NCI-H774 (cell line): ENCODE data around the gene CDKN2AIPNL.
"Not testable (repeated sequence)": the region's sequence is repeated elsewhere in the genome, so short reads cannot be mapped to it uniquely, and the experiment has no call there.

Experiments
- DNase-seq: peaks from one replicate; lab custom pipeline; 2025; lab: John Stamatoyannopoulos, UW

CDKN2AIPNL gene

DNA sequence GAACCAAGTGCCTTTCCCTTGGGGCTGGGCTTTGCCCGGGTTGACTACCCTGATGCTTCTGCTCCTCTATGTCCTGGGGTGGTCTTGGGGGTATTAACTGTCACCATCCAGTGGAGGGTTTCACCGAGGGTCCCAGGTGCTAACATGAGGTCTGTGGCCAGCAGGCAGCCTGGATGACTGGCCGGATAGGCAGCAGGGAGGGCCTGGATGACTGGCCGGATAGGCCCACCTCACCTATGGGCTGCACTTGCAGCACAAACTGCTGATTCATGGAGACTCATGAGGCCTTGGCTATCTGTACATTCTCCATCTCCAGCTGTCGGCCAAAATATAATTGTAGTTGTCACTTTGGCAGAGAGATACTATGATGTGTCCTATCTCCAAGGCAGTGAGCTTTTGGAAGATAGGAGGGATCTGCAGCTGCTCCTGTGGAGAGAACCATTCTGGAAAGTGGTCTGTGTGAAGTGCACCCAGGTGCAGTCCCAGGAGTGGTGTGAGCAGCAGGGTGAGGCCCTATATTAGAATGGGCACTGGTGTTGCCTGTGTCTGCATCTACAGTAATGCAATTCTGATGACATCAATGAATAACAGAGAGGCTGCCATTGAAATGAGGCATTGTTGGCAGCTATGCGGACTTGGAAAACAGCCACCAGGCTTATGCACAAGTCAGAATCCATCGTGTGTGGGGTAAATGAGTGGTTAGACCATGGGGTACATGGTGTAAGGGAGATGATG lies 26.3 kb upstream of the CDKN2AIPNL start:
- no peak for DNase-seq

DNA sequence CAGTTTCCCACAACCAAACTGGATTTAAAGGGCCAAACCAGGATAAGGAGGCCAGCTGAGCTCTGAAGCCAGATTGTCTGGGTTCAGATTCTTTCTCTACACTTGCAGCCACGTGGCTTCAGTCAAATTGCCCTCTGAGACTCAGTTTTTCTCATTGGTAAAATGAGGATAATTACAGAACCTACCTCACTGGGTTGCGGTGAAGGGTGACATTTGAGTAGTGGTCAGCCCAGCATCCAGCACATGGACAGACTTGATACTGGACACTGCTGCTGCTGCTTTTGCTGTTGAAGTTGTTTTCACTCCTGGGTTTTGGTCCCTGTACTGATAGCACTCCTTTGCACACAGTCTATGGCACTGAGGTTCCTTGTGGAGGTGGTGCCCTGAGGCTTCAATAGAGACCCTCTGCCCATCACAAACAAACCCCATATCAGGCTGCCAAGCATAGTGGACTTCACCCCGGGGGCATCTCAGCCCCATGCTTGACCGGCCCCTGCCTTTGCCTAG lies 25.7 kb upstream of the CDKN2AIPNL start:
- DNase-seq, result no peak

DNA sequence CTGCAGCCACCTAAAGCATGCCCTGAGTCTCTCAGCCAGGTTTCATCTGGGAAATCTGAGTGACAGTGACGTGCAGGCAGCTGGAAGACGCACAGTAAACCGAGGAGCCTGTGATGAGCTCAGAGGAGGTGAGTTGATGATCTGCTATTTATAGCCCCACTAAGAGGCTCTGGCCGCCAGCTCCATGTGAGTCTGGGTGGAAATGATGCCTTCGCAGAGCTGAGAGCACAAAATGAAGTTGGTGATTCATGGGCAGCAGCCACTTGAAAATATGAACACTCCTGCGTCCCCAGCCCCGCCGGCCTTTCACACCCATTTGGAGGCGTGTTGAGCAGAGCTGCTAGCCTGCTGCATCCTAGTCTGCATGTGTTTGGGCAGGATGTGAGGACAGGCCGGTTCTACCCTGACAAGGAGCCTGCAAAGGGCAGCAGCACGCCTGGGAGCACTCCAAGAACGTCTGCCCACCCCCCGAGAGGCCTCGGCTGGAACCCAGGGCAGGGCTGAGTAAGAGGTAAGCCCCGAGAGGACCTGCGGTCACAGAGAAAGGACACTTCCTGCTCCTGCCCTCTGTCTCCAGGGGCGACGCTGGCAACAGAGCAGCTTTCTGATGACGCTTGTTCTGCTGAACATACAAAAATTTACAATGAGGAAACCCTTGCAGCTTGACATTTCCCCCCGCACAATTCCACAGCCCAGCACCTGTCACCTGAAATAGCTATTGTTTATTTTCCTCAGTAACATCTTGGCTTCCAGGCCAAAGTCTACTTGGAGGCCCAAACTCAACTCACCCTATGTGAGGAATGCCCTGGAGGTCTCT lies 25.1 kb upstream of the CDKN2AIPNL start:
- DNase-seq, result peak; percentile 67

DNA sequence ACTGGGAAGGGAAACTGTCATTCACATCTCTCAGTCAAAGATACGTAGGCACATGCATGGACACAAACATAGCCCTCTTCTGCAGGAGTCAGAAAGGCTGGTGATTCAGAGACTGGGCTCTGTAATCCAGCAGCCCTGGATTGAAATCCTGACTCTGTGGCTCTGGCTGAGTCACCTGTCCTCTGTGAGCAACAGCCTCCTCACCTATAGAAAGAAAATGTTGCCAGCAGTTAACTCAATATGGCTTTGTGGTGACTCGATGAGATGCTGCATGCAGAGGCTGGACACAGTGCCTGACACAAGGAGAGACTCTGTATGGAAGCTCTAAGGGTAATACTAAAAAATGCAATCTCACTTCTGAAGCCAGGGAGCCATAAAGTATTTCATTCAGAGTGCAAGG lies 23.9 kb upstream of the CDKN2AIPNL start:
- no peak for DNase-seq

DNA sequence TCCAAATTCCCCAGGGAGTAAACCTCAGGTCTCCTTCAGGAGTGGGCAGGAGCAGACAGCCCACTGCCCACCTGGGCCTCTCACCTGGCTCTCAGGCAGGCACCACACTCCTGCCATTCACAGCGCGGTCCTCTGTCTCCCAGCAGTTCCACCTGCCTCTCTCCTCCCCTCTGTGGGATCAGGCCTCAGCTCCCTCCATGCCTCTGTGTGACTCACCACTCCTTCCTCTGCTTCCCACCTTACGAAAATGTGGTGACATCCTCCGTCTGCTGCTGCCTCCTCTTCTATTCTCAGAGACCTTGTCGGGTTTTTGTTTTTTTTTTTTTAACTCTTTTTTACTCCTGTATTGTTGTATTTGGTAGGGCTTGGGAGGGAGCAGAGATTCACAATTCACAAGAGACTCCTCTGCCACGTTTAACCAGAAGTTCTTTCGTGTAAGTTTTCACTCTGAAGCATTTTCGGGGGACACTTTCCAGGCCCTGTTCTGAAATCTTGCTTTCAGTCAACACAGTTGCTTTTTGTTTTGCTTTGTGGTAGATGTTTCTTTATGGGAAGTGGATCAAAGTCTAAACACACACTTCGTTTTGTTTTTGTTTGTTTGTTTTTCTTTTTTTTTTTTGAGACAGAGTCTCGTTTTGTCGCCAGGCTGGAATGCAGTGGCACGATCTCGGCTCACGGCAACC lies 21.1 kb upstream of the CDKN2AIPNL start:
- no peak for DNase-seq

DNA sequence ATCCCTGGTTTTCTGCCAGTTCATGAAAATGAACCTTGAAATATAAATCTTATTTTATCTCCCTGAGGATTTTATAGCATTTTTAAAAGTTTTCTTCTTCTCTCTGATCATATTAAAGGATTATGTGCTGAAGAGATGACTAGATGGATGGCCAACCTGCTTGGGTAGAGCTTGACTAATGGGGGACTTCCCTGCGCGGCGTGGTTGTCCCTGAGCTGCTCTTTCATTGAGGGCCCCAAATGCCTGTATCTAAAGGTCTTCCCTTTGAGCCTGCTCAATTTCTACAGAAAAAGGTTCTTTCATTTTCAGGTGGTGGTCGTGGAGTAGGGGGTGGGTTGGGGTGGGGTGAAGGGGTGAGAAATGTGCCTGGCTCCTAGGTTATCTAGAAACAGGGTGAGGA lies 20.5 kb upstream of the CDKN2AIPNL start:
- DNase-seq, result no peak

DNA sequence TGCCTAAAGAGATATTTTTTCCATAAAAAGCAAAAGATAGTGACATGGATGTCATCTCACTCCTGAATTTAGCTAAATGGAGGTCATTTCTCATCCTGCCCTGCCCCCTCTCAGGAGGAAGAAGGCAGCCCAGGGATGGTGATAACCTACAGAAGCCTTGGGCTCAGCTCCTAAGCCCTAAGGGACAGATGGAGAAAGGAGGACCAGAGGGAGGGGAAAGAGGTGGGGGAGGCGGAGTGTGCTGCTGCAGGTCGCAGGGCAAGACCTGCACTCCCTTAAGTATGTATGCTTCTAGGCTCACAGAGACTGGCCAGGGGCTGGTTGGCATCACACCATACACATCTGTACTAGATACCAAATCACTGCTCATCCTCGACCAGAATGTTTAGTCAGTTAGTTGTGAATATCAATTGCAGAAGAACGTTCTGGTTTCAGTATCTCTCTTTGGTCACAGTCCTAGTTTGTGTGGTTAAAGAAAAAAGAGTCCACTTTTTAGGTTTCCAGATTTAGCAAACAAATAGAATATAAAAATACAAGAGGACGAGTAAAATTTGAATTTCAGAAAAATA lies 18.4 kb upstream of the CDKN2AIPNL start:
- DNase-seq, result no peak

DNA sequence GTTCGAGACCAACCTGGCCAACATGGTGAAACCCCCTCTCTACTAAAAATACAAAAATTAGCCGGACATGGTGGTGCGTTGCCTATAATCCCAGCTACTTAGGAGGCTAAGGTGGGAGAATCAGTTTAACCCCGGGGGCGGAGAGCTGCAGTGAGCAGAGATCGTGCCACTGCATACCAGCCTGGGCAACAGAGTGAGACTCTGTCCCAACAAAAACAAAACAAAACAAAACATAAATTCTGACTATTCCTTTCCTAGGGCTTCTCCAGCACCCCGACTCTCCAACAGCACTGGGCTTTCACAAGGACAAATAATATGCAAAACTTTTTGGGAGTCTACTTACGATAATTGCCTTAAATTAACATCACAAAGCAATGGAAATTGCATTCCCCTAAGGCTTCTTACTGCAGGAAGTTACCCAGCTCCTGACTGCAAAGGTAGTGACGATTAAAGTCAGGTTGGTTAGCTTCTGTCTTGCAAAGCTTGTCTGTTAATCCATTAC lies 15.9 kb upstream of the CDKN2AIPNL start:
- no peak for DNase-seq

DNA sequence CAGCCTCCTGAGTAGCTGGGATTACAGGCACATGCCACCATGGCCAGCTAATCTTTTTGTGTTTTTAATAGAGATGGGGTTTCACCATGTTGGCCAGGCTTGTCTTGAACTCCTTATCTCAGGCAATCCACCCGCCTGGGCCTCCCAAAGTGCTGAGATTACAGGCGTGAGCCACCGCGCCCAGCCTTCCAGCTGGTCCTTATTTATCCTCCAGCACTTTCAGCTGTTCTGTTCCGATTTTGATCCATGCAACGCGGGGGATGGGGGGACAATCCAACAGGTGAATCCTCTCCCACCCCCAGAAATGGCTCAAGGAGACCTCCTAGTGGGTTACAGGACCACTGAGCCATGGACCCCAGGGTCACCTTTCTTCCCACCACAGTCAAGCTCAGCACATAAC lies 14.7 kb upstream of the CDKN2AIPNL start:
- no peak for DNase-seq

DNA sequence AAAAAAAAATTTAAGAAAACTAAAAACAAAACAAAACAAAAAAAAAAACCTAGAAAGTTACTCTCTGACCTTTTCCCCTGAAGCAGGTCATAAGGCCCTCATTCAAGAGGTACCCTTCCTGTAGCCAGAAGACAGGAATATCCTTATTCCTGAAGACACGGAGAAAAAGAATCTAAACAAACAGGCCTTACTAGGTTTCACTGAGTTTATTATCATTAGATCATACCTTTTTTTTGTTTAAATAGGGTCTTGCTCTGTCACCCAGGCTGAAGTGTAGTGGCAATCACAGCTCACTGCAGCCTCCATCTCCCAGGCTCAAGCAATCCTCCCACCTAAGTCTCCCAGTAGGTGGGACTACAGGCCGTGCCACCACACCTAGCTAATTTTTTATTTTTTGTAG lies 11.7 kb upstream of the CDKN2AIPNL start:
- no peak for DNase-seq

DNA sequence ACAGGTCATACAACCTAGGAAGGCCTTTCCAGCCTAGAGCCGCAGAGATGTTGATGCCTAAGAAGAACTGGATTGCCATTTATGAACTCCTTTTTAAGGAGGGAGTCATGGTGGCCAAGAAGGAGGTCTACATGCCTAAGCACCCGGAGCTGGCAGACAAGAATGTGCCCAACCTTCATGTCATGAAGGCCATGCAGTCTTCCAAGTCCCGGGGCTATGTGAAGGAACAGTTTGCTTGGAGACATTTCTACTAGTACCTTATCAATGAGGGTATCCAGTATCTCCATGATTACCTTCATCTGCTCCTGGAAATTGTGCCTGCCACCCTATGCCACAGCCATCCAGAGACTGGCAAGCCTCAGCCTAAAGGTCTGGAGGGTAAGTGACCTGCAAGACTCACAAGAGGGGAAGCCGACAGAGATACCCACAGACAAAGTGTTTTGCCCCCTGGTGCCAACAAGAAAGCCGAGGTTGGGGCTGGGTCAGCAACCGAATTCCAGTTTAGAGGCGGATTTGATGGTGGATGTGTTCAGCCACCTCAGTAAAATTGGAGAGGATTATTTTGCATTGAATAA lies 11.2 kb upstream of the CDKN2AIPNL start:
- DNase-seq, result no peak

DNA sequence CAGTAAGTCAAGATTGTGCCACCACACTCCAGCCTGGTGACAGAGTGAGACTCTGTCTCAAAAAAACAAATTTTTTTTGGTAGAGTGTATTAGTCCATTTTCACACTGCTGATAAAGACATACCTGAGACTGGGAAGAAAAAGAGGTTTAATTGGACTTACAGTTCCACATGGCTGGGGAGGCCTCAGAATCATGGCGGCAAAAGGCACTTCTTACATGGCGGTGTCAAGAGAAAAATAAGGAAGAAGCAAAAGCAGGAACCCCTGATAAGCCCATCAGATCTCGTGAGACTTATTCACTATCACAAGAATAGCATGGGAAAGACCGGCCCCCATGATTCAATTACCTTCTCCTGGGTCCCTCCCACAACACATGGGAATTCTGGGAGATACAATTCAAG lies 9.4 kb upstream of the CDKN2AIPNL start:
- not testable (repeated sequence) for DNase-seq

DNA sequence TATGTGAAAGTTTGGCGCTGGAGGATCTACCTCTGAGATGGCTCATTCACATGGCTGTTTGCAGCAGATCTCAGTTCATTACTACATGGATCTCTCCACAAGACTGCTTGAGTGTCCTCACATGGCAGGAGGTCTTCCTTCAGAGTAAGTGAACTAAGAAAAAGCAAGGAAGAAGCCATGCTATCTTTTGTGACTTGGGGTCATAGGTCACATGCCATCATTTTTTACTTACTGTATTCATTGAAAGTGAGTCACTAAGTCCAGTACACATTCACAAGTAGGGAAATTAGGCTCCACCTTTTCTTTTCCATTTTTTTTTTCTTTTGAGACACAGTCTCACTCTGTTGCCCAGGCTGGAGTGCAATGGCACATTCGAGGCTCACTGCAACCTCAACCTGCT lies 8.7 kb upstream of the CDKN2AIPNL start:
- DNase-seq, result no peak

DNA sequence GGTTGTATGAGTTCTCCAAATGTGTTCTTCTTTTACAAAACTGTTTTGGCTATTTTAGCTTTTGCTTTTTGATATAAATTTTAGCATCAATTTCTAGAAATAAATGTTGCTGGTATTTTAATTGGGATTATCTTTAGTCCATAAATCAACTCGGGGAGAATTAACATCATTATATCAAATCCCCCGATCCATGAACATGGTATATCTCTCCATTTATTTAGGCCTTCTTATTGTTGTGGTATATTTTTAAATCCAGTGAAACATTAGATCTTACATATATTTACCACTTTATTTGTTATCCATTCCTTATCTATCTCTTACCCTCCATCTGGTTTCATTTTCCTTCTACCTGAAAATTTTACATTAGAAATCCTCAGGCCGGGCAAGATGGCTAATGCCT lies 7.3 kb upstream of the CDKN2AIPNL start:
- DNase-seq, result no peak

DNA sequence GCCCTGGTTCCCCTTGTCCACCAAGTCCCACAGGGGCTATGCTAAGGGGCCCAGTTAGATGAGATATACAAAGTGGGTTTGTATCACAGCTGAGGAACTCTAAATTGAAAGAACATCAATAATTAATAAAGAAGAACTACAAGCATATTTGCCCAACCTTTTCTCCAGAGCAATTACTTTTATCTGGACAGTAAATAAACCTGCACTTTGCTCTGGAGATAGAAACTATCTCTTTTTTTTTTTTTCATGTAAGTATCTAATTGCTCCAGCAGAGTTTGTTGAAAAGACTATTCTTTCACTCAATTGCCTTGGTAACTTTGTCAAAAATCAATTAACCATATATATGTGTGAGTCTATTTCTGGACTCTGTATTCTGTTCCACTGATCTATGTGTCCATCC lies 6.0 kb upstream of the CDKN2AIPNL start:
- DNase-seq, result no peak

DNA sequence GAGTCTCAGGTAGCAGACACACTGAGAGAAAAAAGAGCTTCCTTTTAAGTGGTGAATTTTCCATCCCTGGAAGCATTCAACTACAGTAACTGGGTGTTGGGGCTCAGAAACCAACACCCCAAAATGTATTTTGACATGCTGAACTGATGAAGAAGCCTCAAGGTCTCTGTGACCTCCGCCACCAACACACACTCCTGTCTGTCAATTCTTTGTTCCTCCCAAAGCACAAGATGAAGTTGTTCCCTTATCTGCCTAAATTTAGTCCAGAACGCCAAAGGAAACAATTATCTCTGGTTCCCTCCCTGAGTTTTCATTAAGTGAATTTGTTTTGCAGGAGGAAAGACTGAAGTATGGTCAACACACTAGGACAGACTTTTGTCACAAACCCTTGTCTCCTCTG lies 1.4 kb upstream of the CDKN2AIPNL start:
- no peak for DNase-seq

DNA sequence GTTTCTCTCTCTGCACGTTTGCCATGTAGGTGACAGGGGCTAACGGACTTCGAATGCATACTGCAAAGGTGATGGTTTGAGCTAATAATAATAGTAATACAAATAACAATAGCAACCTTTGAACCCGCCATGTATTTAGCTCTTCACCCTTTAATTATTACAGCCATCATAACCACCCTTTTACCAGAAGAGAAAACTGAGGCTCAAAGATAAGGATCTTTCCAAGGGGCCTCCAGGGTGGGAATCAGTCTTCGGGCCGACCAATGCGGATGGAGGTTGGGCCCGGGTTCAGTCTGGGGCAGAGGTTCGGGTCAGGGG lies 494 bp downstream of the CDKN2AIPNL start:
- no peak for DNase-seq

DNA sequence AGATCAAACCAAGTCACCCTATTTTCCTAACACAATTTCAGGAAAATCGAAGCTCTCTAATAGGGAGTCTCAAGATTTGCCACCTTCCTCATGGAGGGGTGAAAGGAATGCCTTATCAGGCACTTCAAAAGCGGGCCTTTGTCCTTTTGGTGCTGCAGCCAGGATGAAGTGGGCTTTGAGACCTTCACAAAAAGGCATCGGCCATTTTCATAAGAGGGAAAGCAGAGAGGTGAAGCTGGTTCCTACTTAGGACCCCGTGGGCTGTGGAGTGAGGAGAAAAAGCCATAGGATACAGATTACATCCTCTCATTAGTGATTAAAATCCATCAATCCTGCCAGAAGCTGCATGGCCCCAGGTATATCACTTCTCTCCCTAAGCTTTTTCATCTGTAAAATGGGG lies 859 bp downstream of the CDKN2AIPNL start:
- DNase-seq, result no peak

DNA sequence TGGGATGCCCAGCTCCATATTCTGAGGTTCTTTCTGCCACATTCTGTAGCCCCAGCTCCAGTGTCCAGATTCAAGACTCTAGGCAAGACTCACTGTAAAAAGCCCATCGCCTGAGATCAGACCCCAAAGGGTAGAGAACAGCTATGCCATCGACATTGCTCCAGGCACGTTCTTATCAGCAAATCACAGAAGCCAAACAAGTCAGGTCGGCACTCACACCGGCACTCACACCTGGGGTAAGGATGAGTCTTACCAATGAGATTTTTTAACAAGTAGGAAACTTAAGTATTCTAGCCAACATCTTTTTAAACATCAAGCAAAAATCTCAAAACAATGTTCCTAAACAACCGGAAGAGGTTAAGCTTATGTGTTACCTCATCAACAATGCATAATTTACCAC lies 2.4 kb downstream of the CDKN2AIPNL start:
- no peak for DNase-seq

DNA sequence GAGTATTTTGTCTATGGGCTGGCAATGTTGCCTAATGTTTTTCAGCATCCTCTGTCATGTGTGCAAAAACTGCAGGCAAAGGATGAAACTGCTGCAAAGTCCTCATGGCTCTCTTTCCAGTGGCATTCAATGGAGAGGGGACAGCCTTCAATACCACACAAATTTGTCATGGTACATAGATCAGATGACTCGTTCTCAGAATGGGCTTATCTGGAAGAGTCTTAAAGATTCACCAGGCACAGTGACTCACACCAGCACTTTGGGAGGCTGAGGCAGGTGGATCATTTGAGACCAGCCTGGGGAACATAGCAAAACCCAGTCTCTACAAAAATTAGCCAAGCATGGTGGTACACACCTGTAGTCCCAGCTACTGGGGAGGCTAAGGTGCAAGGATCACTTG lies 5.3 kb downstream of the CDKN2AIPNL start:
- DNase-seq, result no peak

DNA sequence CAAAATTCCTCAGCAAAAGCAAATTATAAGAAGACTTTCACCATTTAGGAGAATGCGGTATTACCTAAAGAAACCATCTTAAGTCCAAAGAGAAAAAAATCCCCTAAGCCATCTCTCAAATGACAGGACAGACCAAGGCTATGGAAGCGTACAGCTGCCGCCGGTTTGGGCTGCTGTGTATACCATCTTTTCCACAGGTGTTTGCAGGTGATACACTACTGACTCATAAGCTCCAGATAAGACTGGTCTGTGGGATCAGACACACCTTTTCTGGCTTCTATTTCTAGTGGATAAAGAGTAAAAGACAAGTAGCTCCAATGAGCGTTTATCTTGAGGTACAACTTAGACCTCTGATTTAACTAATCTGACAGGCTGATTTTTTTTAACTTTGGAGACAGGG lies 7.7 kb downstream of the CDKN2AIPNL start:
- no peak for DNase-seq

DNA sequence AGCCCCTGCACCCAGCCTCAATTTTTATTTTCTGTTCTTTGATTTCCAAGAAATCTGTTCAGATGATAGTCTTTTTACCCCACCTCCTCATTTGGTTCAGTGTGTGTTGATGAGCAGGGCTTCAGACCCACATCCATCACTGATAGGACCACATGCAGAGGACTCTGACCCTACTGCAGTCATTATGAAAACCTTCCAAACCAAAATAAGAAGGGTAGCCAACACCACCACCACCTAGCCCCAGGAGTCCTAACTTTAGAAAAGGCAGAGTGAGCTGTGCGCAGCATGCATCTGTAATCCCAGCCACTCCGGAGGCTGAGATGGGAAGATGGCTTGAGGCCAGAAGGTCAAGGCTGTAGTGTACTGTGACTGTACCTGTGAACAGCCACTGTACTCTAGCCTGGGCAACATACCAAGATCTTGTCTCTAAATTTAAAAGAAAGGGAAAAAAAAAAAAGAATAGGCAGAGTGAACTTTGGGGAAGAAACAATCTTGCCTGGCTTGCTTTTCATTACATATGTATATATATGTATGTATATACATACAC lies 13.0 kb downstream of the CDKN2AIPNL start:
- DNase-seq, result no peak
